A673 (cell line): Measurements from ENCODE around the gene TM4SF5. TPM values are rescaled to one million over a fixed set of nuclear protein-coding genes. Genes with fewer than 3 reads are reported as not detected.

Experiments
- BruUV-seq: library from RNA; stranded (reverse); fragments of 400-500 nt; replicated peaks from 2 replicates; lab custom pipeline; 2021; lab: Mats Ljungman, UMichigan
- CTCF ChIA-PET: fragments of 300-600 bp; sonication (Branson Sonifier 250); formaldehyde crosslinking; loops from one replicate; lab custom pipeline; 2022; ENCODE audit warnings: antibody characterized with exemption; lab: Charles Lee
- POLR2A ChIA-PET: fragments of 300-600 bp; sonication (Branson Sonifier 250); formaldehyde crosslinking; loops from one replicate; lab custom pipeline; 2022; ENCODE audit warnings: antibody characterized with exemption; ENCODE audit not compliant: low non-redundant PET; lab: Charles Lee
- DNase-seq: peaks from one replicate; pipeline ENCODE4 v3.0.0-alpha.2; 2015; ENCODE audit warnings: low spot score
- H3K27ac ChIP-seq: fragments of 200-600 bp; sonication (generic); 2 replicates; pipeline ENCODE4 v1.5.1; 2016; ENCODE audit warnings: mixed run types, low read depth, mild to moderate bottlenecking, mixed read lengths, antibody characterized with exemption, low read length; ENCODE audit not compliant: poor library complexity, severe bottlenecking
- H3K27me3 ChIP-seq: fragments of 200-600 bp; sonication (generic); replicated peaks from 2 replicates; pipeline ENCODE4 v1.6.1; 2017; ENCODE audit warnings: mixed run types, low read depth, mild to moderate bottlenecking, mixed read lengths, antibody characterized with exemption, low read length; ENCODE audit not compliant: insufficient read depth, poor library complexity
- H3K36me3 ChIP-seq: fragments of 200-600 bp; sonication (generic); 2 replicates; pipeline ENCODE4 v1.6.1; 2016; ENCODE audit warnings: mixed run types, mild to moderate bottlenecking, mixed read lengths, antibody characterized with exemption, low read length; ENCODE audit not compliant: insufficient read depth, poor library complexity, severe bottlenecking
- H3K4me1 ChIP-seq: fragments of 200-600 bp; sonication (generic); 2 replicates; pipeline ENCODE4 v1.6.1; 2017; ENCODE audit warnings: mixed run types, mild to moderate bottlenecking, mixed read lengths, antibody characterized with exemption, low read length; ENCODE audit not compliant: insufficient read depth, poor library complexity, severe bottlenecking
- H3K4me3 ChIP-seq: fragments of 200-600 bp; sonication (generic); 2 replicates; pipeline ENCODE4 v1.5.1; 2016; ENCODE audit warnings: low read depth, mixed run types, mild to moderate bottlenecking, mixed read lengths, low read length; ENCODE audit not compliant: poor library complexity, severe bottlenecking
- H3K9me3 ChIP-seq: fragments of 200-600 bp; sonication (generic); 2 replicates; pipeline ENCODE4 v1.6.1; 2016; ENCODE audit warnings: mixed run types, low read depth, mild to moderate bottlenecking, mixed read lengths, antibody characterized with exemption, low read length; ENCODE audit not compliant: poor library complexity, severe bottlenecking
- EZH2 ChIP-seq: fragments of 200-600 bp; sonication (generic); IDR thresholded peaks from 2 replicates; pipeline ENCODE4 v1.6.1; 2017; ENCODE audit warnings: borderline replicate concordance, low read depth, mild to moderate bottlenecking, mixed read lengths, antibody characterized with exemption, low read length; ENCODE audit not compliant: poor library complexity, severe bottlenecking
- intact Hi-C: fragments of 100-400 bp; cut with micrococcal nuclease; formaldehyde crosslinking; loops from one replicate; pipeline ENCODE4 v1.10.0; 2022; ENCODE audit not compliant: unreplicated experiment
- total RNA-seq: library from RNA; stranded (reverse); gene quantifications from 2 replicates; pipeline ENCODE4 v1.2.3, GENCODE V29; 2021
- TF ChIP-seq, protein P1 (sequence below): fragments of 300-800, 200-600 bp; sonication (generic); conservative IDR thresholded peaks from 2 replicates; pipeline ENCODE4 v1.5.1; 2017; ENCODE audit warnings: low read depth, mild to moderate bottlenecking, antibody characterized with exemption, low read length, moderate library complexity, mixed read lengths

Gene TM4SF5
- total RNA-seq, 1 experiment from 2014 or later: not detected

- peaks cover 8% of the 10 kb centered on the region for H3K4me1 ChIP-seq
- no peak for DNase-seq
- peaks cover 17% of the 10 kb centered on the region for H3K36me3 ChIP-seq
- ChIA-PET CTCF (no interaction called here), POLR2A (interaction anchor here (0.6 kb wide), 1 partner anchor 310 kb away, joined by 6 read pairs; no protein-coding TSS in a partner anchor)
- H3K27me3 ChIP-seq: no peaks in the 10 kb centered on the region
- H3K9me3 ChIP-seq: no peaks in the 10 kb centered on the region
- no peak overlapping the region for H3K27ac ChIP-seq
- BruUV-seq: no TSS peak
- no peak overlapping the region for H3K4me3 ChIP-seq
- intact Hi-C loops: no loop called here
- TF ChIP-seq EZH2: no peak
- TF ChIP-seq, protein P1, sequence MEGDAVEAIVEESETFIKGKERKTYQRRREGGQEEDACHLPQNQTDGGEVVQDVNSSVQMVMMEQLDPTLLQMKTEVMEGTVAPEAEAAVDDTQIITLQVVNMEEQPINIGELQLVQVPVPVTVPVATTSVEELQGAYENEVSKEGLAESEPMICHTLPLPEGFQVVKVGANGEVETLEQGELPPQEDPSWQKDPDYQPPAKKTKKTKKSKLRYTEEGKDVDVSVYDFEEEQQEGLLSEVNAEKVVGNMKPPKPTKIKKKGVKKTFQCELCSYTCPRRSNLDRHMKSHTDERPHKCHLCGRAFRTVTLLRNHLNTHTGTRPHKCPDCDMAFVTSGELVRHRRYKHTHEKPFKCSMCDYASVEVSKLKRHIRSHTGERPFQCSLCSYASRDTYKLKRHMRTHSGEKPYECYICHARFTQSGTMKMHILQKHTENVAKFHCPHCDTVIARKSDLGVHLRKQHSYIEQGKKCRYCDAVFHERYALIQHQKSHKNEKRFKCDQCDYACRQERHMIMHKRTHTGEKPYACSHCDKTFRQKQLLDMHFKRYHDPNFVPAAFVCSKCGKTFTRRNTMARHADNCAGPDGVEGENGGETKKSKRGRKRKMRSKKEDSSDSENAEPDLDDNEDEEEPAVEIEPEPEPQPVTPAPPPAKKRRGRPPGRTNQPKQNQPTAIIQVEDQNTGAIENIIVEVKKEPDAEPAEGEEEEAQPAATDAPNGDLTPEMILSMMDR: no peak
Measured at GRCh38 chr17:4800462-4801196, 28.9 kb downstream of the TM4SF5 start.

DNA sequence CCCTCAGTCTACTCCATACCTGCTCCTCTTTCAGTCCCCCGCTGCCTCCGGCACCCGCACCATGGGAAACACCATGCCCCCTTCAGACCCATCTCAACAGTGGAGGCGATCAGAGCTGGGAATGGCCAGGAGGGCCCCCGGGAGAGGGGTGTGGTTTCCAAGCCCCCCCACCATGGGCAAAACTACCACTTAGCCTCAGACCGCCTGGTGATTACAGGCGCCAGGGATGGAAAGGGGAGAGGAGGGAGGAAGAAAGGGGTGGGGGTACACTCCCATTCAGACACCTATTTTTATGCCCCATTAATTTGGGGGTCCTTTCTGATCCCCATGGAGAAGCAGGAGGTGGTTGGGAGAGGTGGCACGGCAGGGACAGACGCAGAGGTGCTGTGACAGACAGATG is 30.5 kb downstream of the TM4SF5 start, which contains the start of gene C17orf114:
Gene C17orf114 (minus strand): TSS at position 101 of the 400 bp plus-strand sequence.
- ChIA-PET POLR2A (no interaction called here), CTCF (no interaction called here)
- no peak within 1 kb of the TSS for H3K4me3 ChIP-seq
- peaks cover 2% of the 10 kb centered on the region for H3K4me1 ChIP-seq
- no peak within 1 kb of the TSS for H3K27ac ChIP-seq
- no TSS peak for BruUV-seq
- H3K9me3 ChIP-seq: no peaks in the 10 kb centered on the region
- DNase-seq: no peak
- H3K36me3 ChIP-seq: peaks cover 17% of the 10 kb centered on the region
- TF ChIP-seq EZH2: no peak
- TF ChIP-seq, protein P1: no peak
- no peaks in the 10 kb centered on the region for H3K27me3 ChIP-seq
- intact Hi-C loops: no loop called here

DNA sequence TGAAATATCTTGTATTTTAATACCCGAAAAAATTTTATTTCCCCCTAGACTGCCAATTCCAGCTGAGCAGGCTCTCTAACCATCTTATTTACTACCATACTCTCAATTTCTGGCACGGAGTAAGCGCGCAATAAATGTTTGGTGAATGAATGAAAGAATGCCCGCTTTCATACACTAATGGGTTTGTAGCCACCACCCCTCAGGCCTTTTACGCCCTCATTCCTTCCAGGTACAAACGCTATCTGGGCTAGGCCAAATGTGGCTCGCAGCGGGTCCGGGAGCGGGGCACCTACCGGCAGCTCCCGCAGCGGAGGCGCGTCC is 34.7 kb downstream of the TM4SF5 start:
- no TSS peak for BruUV-seq
- H3K27ac ChIP-seq: no peak overlapping the region
- peak; percentile 26 for DNase-seq
- TF ChIP-seq, protein P1: no peak
- TF ChIP-seq EZH2: no peak
- POLR2A ChIA-PET: no interaction called here
- intact Hi-C loops: no loop called here
- no peaks in the 10 kb centered on the region for H3K27me3 ChIP-seq
- H3K36me3 ChIP-seq: no peaks in the 10 kb centered on the region
- CTCF ChIA-PET: no interaction called here
- H3K4me3 ChIP-seq: peak overlapping the region; percentile 74
- H3K4me1 ChIP-seq: peaks cover 4% of the 10 kb centered on the region
- no peaks in the 10 kb centered on the region for H3K9me3 ChIP-seq
